Measurements from ENCODE around the gene STARD13. TPM values are rescaled to one million over a fixed set of nuclear protein-coding genes. Genes with fewer than 3 reads are reported as not detected.

The STARD13 gene
- total RNA-seq, 1 donor: 28.2 TPM

GRCh38 chr13:33201659-33202058 lies 83.9 kb downstream of the STARD13 start:
- Histone ChIP-seq H3K9me3 (ENCODE audit: low read depth, low read length) (no peaks in the 10 kb centered on the region), H4K20me1 (ENCODE audit: insufficient read depth, low read length) (no peaks in the 10 kb centered on the region), H2AFZ (ENCODE audit: low read length) (no peak overlapping the region), H3K27ac (ENCODE audit: low read depth, low read length) (peak overlapping the region; percentile 98), H3K4me2 (ENCODE audit: insufficient read depth, low read length) (no peak overlapping the region), H3K79me2 (ENCODE audit: insufficient read depth, low read length) (peaks cover 97% of the 10 kb centered on the region), H3K27me3 (ENCODE audit: insufficient read depth, low read length) (no peaks in the 10 kb centered on the region), H3K36me3 (ENCODE audit: insufficient read depth, low read length) (peaks cover 16% of the 10 kb centered on the region), H3K4me3 (ENCODE audit: insufficient read depth, low read length) (no peak overlapping the region), H3K4me1 (ENCODE audit: insufficient read depth, low read length) (peaks cover 39% of the 10 kb centered on the region)
- TF ChIP-seq CTCF (IDR thresholded peaks at IDR 0.05; ENCODE audit: extremely low read depth, low read depth, low read length): no peak
- no peak for DNase-seq (ENCODE audit: insufficient read length, low spot score, missing footprints)

- DNase-seq (ENCODE audit: insufficient read length, low spot score, missing footprints): no peak
- Histone ChIP-seq H4K20me1 (ENCODE audit: insufficient read depth, low read length) (no peaks in the 10 kb centered on the region), H3K4me3 (ENCODE audit: insufficient read depth, low read length) (no peak overlapping the region), H3K4me2 (ENCODE audit: insufficient read depth, low read length) (no peak overlapping the region), H3K79me2 (ENCODE audit: insufficient read depth, low read length) (peaks cover 93% of the 10 kb centered on the region), H2AFZ (ENCODE audit: low read length) (no peak overlapping the region), H3K9me3 (ENCODE audit: low read depth, low read length) (no peaks in the 10 kb centered on the region), H3K27me3 (ENCODE audit: insufficient read depth, low read length) (no peaks in the 10 kb centered on the region), H3K4me1 (ENCODE audit: insufficient read depth, low read length) (peaks cover 30% of the 10 kb centered on the region), H3K27ac (ENCODE audit: low read depth, low read length) (peak overlapping the region; percentile 62), H3K36me3 (ENCODE audit: insufficient read depth, low read length) (peaks cover 14% of the 10 kb centered on the region)
- TF ChIP-seq CTCF (IDR thresholded peaks at IDR 0.05; ENCODE audit: extremely low read depth, low read depth, low read length): no peak
Measured at GRCh38 chr13:33199289-33199850, 86.2 kb downstream of the STARD13 start.

- H3K36me3 ChIP-seq (ENCODE audit: insufficient read depth, low read length): peaks cover 14% of the 10 kb centered on the region
- H3K4me3 ChIP-seq (ENCODE audit: insufficient read depth, low read length): no peak overlapping the region
- DNase-seq (ENCODE audit: insufficient read length, low spot score, missing footprints): no peak
- no peak overlapping the region for H3K4me2 ChIP-seq (ENCODE audit: insufficient read depth, low read length)
- no peak for TF ChIP-seq CTCF (IDR thresholded peaks at IDR 0.05; ENCODE audit: extremely low read depth, low read depth, low read length)
- H3K4me1 ChIP-seq (ENCODE audit: insufficient read depth, low read length): peaks cover 39% of the 10 kb centered on the region
- no peaks in the 10 kb centered on the region for H3K27me3 ChIP-seq (ENCODE audit: insufficient read depth, low read length)
- H3K79me2 ChIP-seq (ENCODE audit: insufficient read depth, low read length): peaks cover 93% of the 10 kb centered on the region
- H4K20me1 ChIP-seq (ENCODE audit: insufficient read depth, low read length): no peaks in the 10 kb centered on the region
- no peak overlapping the region for H2AFZ ChIP-seq (ENCODE audit: low read length)
- no peaks in the 10 kb centered on the region for H3K9me3 ChIP-seq (ENCODE audit: low read depth, low read length)
- peak overlapping the region; percentile 98 for H3K27ac ChIP-seq (ENCODE audit: low read depth, low read length)
Measured at GRCh38 chr13:33197541-33197971, 88.0 kb downstream of the STARD13 start.

- Histone ChIP-seq H3K79me2 (ENCODE audit: insufficient read depth, low read length) (peaks cover 93% of the 10 kb centered on the region), H3K36me3 (ENCODE audit: insufficient read depth, low read length) (peaks cover 8% of the 10 kb centered on the region), H3K27me3 (ENCODE audit: insufficient read depth, low read length) (no peaks in the 10 kb centered on the region), H3K4me3 (ENCODE audit: insufficient read depth, low read length) (no peak overlapping the region), H3K4me2 (ENCODE audit: insufficient read depth, low read length) (no peak overlapping the region), H2AFZ (ENCODE audit: low read length) (no peak overlapping the region), H3K4me1 (ENCODE audit: insufficient read depth, low read length) (peaks cover 46% of the 10 kb centered on the region), H3K9me3 (ENCODE audit: low read depth, low read length) (no peaks in the 10 kb centered on the region), H4K20me1 (ENCODE audit: insufficient read depth, low read length) (no peaks in the 10 kb centered on the region), H3K27ac (ENCODE audit: low read depth, low read length) (peak overlapping the region; percentile 98)
- TF ChIP-seq CTCF (IDR thresholded peaks at IDR 0.05; ENCODE audit: extremely low read depth, low read depth, low read length): no peak
- no peak for DNase-seq (ENCODE audit: insufficient read length, low spot score, missing footprints)
Measured at GRCh38 chr13:33196767-33197166, 88.8 kb downstream of the STARD13 start.
